ENCODE results near the gene MAPK14.

DNA sequence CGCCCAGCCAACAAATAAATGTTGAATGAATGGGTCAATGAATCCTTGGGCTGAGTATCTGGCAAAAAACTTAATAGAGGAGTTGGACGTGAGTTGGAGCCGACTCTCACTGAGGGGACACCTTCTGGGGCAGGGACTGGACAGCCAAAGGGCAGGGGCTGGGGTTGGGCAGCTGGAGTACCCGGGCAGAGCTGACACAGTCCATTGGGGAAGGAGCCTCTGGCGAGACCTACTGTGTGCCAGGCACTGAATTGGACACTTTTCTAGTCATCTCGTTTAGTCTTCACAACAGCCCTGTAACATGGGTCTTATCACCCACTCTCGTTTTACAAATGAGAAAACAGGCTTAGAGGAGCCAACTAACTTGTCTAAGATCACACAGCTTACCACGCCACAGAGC, 98.0 kb downstream of the MAPK14 start:
- TF ChIP-seq CTCF (IDR thresholded peaks at IDR 0.05; ENCODE audit: insufficient read depth, low read depth, low read length) (no peak), EZH2 (IDR thresholded peaks at IDR 0.05; ENCODE audit: insufficient read depth, low read length) (no peak)
